ENCODE results near the gene TFEB.

Gene TFEB

GRCh38 chr6:41739041-41739440 lies 3.6 kb upstream of the TFEB start (continued):
- TF ChIP-seq PRDM2 (tag by site-specific recombination; IDR thresholded peaks at IDR 0.05; ENCODE audit: borderline replicate concordance) = no peak
- TF ChIP-seq ZNF37A (tag by site-specific recombination; IDR thresholded peaks at IDR 0.05) = no peak
- no peak for TF ChIP-seq GLI4 (tag by site-specific recombination; IDR thresholded peaks at IDR 0.05)
- no peak for TF ChIP-seq ZNF155 (tag by site-specific recombination; IDR thresholded peaks at IDR 0.05)
- no peak for TF ChIP-seq YY2 (tag by site-specific recombination; IDR thresholded peaks at IDR 0.05)
- no peak for TF ChIP-seq ZNF2 (tag by site-specific recombination; IDR thresholded peaks at IDR 0.05)
- TF ChIP-seq ZFP3 (tag by site-specific recombination; IDR thresholded peaks at IDR 0.05; ENCODE audit: low read depth) = no peak
- no peak for TF ChIP-seq ZNF302 (tag by site-specific recombination; IDR thresholded peaks at IDR 0.05; ENCODE audit: low read depth)

GRCh38 chr6:41737591-41738130 lies 2.3 kb upstream of the TFEB start:
- Histone ChIP-seq H3K36me3 (ENCODE audit: control insufficient read depth in 2 of 2, insufficient read depth in 1 of 2, low read length in 2 of 2) (no peaks in the 10 kb centered on the region), H3K9me3 (ENCODE audit: control insufficient read depth, insufficient read depth, low read depth, low read length) (no peaks in the 10 kb centered on the region), H3K4me3 (ENCODE audit: low read depth, low read length) (no peak overlapping the region), H3K4me1 (ENCODE audit: control insufficient read depth, insufficient read depth, low read length) (0 out of 2 replicates have a peak, but pooled peaks cover 3% of the 10 kb centered on the region), H3K27ac (ENCODE audit: extremely low read depth, low read depth, low read length) (no peak overlapping the region)
- TF ChIP-seq REPIN1 (tag by site-specific recombination; IDR thresholded peaks at IDR 0.05; ENCODE audit: low read depth) (no peak), ZNF677 (tag by site-specific recombination; IDR thresholded peaks at IDR 0.05) (no peak), ZNF10 (tag by site-specific recombination; IDR thresholded peaks at IDR 0.05) (no peak), ZNF670 (tag by site-specific recombination; IDR thresholded peaks at IDR 0.05; ENCODE audit: low read depth) (no peak), KLF17 (tag by site-specific recombination; IDR thresholded peaks at IDR 0.05) (no peak), ZFHX2 (tag by site-specific recombination; conservative IDR thresholded peaks at IDR 0.05) (no peak), ZNF776 (tag by site-specific recombination; IDR thresholded peaks at IDR 0.05; ENCODE audit: borderline replicate concordance) (no peak), ZFP37 (tag by site-specific recombination; IDR thresholded peaks at IDR 0.05) (no peak), ZNF211 (tag by site-specific recombination; IDR thresholded peaks at IDR 0.05; ENCODE audit: low read depth) (no peak), ZNF140 (tag by site-specific recombination; IDR thresholded peaks at IDR 0.05) (no peak)
- POLR2A ChIA-PET = no interaction called here
- CTCF ChIA-PET = interaction anchor here (1.0 to 6.7 kb wide), 3 partner anchors 33 to 49 kb away, joined by 4 to 51 read pairs (median 5); no protein-coding TSS in a partner anchor
